ENCODE results near the gene TINCR.
"Not testable (repeated sequence)": the region's sequence is repeated elsewhere in the genome, so short reads cannot be mapped to it uniquely, and the experiment has no call there.

Gene TINCR

DNA sequence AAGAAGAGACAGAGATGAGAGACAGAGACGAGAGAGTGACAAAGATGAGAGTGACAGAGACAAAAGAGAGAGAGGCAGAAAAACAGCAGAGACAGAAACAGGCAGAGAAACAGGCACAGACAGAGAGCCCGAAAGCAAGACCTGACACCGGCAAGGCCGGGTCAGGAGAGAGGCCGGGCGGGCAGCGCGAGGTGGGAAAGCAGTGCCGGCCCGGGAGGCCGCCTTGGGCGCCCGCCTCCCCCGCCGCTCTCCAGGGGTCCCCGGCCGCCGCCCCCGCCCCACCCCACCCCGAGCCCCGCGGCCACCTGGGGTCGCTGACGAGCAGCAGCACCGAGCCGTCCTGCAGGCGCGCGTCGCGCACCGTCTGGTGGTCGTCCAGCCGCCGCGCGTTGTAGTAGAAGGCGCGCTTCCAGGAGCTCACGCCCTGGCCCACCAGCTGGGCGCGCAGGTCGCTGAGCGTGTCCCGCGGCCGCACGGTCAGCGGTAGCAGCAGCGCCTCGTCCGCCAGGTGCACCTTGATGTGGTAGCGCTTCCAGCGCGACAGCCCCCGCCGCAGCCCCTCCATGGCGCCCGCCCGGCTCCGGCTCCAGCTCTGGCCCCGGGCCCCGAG, at the start of gene TINCR:
TINCR (minus strand) TSS at position 594 of the 610 bp plus-strand sequence.
- DNase-seq: no peak

DNA sequence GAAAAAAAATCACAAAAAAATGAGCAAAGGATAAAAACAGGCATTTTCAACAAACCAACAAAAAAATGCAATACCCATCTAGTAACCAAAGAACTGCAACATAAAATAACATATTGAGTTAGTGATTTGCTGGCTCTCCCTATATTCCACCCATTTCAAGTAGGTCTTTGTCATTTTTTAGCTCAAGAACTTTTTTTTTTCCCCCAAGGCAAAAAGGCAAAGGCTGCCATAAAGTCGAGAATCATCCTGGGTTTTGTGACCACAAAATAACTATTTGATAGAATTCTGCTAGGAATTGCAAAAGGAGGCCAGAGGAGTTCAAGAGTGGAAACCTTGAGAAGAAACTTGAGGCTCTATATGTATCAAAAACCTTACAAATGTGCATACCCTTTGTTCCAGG, 49.3 kb upstream of the TINCR start:
- no peak for DNase-seq

DNA sequence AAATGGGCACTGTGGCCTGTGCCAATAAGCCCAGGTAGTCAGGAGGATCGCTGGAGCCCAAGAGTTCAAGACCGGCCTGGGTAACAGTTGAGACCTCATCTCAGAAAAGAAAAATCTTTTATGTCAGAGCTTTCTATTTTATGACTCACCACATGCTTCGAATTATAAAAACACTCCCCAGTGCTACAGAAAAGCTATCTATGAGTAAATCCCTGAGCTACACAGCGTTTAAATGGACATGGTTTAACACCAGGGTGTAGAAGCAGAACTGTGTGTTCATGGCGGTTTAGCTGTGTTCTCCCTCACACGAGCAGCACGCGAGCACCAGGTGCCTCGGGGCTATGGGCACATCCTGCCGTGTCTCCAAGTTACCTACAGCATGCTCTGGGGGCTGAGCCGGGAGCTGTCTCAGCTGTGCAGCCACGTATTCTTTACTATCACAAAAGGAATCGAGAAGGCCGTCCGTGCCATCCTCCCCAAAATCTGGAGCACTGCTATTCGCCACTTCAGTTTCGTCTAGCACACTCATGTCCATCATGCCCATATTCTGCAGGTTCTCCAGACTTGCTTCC, 48.1 kb upstream of the TINCR start:
- no peak for DNase-seq

DNA sequence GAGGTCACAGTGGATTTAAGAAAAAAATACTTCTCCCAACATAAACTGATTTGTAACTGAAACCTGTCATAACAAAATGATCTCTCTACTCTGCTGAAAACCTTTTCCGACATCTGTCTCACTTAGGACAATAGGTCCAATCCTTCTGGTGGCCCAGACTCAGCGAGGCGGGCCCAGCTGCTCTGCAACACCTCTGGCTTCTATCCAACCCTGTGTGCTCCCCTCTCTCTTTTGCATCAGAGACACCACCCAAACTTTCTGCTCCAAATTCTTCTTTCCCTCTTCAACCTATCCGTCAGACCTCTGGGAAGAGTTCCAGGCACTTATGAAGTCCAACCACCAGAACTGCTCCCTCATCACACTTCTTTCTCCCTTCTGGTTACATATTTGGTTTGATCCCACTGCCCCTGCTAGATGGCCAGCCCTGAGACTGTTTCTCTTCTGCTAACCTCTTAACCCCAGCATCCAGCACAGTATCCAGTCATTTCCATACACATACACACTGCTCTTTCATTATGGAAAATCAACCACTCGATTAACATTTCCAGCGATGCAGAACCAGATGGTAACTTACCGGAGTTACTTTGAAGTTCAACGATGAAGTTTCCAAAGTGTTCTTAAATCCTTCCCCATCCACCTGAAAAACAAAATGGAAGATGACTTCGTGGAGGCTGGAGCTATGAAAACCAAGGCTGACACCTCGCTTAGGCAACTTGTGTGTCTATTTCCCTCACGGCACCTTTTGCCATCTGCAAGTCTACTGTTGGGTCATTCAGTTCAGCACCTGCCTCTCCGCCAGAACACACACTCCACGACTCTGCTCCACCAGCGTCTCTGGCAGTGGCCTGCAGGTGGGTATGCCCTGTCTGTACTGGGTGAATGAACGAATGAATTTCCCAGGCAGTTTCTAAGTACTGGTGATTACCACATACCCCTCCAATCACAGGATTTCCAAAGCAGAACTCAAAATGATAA, 45.4 kb upstream of the TINCR start:
- DNase-seq: no peak

DNA sequence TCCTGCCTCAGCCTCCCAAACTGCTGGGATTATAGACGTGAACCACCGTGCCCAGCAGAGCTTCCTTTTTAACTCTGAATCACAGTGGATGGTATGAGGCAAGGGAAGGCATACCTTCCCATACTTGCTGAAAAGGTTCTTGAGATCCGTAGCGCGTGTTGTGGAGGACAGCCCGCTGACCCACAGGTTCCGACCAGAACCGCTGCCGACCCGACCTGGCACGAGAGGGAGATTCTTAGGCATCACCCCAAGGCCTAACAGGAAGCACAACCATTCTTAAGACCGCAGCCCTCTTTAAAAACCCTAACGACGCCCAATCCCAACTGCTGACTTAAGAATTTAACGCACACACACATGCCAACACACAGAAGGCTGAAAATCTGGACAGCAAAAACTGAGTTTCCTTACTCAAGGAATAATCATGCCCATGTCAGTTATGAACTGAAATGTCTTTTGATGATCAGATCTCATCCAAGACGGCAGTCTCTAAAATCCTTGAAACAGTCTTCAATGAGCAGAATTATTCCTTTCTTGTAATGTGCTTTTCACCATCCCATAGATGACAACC, 42.2 kb upstream of the TINCR start:
- no peak for DNase-seq

DNA sequence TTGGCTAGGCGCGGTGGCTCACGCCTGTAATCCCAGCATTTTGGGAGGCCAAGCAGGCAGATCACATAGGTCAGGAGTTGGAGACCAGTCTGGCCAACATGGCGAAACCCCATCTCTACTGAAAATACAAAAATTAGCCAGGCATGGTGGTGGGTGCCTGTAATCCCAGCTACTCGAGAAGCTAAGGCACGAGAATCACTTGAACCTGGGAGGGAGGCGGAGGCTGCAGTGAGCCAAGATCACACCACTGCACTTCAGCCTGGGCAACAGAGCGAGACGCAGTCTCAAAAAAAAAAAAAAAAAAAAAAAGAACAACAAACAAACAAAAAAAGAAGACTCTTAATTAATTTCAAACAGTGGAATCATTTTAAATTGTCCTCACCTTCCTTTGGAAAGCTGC, 41.0 kb upstream of the TINCR start:
- not testable (repeated sequence) for DNase-seq

DNA sequence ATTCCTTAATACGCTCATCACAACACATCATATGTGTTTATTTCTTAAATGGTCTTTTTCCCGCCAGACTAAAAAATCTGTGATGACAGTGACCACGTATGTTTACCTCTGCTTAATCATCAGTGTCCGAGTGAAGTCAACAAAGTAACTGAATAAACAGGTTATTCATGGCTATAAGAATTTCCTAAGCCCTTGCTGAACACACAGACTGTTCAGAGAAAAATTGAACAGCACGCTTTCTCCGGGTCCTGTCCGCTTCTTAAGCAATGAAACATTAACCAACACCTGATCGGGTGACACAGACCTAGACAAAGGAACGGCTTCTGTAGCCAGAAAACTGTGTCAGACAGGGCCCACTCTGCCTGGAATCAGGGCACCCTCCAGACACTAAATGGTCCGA, 40.5 kb upstream of the TINCR start:
- DNase-seq: no peak

DNA sequence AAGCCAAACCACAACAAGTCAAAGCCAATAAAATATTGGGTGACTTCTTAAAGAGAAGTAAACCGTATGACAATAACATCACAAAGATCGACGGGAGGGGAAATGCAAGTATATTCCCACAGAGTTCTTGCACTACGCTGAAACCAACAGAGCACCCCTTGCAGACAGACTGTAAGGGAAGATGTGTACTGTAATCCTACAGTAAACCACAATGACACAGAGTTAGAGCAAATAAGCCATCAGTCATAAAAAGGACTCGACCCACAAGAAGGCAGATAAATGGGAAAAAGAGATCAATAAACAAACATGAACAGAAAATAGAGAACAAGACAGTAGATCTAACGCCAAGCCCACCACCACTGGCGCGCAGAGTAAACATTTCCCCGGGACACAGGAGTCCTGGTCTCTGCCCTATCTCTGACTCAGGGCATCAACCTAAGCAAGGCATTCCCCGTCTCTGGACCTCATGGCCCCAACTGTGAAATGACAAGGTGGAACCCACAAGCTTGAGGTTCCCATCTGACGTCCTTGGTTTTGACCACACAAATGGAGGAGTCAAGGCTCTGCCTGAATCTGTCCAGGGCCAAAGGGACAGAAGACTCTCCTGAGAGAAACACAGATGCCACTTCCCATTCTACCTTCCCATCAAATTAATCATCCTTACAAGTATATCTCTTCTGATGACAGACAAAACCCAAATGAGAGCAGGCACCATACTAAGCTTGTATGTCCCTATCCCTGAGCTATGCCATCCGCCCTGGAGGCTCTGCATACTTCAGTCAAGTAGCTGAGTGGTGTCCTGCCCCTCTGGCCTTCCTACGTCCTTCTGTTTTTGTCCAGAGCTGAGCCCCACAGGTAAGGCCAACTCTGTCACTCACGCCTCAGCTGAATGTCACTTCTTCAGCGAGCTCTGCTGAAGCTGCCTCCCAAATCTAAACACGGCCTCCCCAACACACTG, 39.8 kb upstream of the TINCR start:
- DNase-seq: no peak

DNA sequence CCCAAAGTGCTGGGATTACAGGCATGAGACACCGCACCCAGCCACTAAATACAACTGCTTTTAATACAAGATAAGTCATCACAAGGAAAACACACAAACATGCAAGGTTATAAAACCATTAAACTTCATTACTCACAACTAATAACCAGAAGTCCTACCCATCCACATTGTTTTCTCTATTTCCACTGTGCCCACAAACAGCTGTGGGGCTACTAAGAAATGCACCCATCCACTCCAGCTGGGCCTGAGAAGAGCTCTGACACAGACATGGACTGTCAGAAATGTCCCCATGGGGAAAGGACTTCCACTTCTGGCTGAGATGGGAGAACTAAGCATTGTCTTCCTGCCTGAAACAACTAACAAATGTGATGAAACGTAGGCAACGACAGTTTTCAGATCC, 37.6 kb upstream of the TINCR start:
- DNase-seq: no peak

DNA sequence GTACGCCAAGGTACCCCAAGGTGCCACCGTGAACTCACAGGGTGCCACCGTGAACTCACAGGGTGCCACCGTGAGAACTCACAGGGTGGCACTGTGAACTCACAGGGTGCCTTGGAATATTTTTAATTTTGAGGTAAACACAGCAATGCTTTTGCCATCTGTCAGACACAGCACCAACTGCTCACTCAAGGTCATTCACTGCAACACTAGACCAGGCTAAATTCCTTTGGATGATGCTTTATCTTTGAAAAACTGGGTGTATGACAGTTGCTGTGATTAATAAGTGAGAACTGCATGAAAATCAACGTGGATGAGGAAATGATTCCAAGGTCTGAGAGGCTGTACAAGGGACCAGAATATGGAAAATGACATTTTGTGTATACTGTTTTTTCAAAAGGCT, 35.9 kb upstream of the TINCR start:
- DNase-seq: no peak

DNA sequence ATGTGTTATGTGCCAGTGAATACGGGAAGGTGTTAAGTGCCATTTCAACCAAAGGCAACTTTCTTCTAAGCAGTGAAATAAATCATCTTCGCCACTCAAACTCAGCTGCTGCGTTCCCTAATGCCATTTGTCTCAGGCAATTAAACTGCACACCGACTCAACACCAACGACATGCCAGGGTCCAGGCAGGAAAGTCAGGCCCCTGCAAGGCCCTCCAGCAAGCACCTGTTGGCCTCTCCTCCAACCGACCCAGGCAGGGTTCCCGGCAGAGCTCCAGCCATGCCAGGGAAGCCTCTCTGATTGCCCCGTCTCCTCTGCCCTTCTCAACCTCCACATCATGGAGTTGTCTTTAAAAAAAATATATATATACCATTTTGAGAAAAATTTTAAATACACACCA, 33.0 kb upstream of the TINCR start:
- no peak for DNase-seq

DNA sequence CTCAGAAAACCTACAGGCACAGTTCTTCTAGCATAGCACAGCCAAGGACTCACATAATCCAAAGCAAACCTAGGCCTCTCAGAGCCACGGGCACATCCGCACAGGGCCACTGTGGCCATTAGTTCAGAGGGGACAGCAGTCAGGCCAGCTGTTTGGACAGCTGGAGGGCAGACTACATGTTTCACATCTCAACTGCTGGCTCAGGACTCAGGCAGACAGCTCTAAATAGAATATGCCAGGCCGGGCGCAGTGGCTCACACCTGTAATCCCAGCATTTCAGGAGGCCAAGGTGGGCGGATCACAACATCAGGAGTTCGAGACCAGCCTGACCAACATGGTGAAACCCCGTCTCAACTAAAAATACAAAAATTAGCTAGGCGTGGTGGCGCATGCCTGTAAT, 28.0 kb upstream of the TINCR start:
- no peak for DNase-seq

DNA sequence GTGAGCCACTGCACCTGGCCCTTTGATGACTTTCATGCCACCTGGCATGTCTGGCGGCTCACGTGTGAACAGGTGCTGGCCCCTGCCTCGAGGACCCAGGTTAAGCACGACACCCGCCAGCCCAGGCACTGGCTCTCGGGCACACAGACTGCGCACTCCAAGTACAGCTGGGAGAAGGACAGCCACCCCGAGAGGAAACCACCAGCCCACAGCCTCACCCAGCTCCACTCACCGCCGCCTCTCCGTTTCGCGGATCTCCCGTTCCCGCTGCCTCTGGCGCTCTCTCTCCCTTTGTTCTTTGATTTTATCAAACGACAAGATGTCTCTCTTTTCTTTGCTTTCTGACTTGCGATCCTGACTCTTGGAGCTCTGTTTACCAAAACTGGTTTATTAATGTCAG, 27.4 kb upstream of the TINCR start:
- DNase-seq: no peak

DNA sequence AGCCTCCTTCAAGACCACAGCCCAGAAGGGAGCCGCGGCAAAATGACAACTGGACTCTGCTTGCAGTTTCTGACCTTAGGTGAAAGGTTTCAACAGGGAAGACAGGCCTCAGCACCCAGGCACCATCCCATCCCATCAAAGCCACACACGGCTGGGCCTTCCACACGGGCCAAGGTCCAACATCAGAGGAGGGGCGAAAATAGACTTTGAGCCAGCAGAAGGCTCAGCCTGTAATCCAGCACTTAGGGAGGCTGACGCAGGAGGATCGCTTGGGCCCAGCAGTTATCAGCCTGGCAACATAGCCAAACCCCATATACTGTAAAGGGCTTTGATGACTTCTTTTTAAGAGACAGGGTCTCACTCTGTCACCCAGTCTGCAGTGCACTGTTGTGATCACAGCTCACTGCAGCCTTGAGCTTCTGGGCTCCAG, 26.8 kb upstream of the TINCR start:
- DNase-seq: no peak

DNA sequence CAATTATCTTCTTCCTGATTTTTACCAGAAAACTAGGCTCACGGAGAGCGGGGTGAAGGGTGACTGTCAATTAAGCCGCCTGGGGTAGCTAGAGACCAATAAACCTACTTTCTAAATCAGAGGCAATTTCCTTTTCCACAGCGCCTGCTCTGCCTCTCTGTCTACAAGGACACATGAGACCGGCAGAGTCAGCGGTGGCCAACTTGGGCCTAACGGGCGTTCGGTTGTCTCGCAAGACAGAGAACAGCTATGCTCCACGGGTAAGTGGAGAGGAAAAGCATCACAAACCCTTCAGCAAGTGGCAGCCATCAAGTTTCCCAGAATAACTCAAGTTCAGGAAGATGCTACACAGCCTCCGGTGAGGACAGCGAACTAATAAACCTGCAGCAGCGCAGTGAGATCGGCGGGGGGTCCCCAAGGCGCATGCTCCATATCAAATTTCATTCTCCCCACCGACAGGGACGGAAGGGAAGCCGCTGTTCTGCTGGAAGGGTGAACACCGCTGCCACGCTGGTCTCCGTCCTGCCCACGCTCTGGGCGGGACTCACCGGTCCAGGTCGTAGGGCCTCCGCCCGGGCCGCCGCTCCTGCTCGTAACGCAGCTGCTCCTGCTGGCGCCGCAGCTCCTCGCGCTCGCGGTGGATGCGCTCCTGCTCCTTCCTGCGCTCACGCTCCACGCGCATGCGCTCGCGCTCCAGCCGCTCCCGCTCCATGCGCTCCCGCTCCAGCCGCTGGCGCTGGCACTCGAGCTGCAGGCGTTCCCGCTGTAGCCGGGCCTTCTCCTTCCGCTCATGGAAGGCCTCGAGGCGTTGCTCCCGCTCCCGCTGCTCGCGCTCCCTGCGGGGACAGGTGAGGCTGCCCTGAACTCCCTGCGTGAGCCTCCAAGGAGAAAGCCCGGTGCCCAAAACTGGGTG, 25.8 kb upstream of the TINCR start:
- no peak for DNase-seq

DNA sequence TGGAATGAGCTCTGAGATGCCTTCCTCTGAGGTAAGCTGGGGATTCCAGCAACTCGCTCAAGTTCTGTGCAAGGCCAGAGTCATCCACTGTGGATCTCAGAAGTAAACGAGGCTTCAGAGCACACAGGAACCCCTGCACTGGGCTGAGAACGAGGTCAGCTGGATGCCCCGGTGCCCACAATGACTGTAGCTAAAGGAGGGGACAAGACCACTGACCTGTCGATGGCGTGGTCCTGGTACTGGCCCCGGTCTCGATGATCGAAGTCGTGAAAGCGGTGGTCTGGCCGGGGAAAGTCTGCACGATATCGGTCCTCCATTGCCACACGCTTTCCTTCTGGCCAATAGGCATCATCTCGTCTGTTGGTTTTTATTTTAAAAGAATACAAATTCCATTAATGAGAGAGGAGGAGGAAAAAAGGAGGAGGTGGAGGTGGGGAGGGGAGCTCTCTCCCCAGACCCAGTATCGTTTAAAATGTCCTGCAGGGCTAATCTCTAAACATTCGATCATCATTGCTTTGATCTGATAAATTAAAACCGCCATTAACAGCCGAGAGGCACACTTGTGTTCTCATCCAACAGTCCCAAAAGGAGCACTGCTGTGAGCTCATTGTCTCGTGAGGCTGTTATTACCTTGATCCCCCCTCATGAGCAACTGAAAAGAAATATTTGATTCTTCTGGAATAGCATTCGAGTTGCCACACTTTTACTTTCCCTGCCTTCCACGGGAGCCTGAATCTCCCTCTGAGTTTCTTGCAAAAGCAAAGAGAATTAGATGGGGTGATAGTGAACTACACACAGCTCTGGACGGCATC, 25.0 kb upstream of the TINCR start:
- no peak for DNase-seq

DNA sequence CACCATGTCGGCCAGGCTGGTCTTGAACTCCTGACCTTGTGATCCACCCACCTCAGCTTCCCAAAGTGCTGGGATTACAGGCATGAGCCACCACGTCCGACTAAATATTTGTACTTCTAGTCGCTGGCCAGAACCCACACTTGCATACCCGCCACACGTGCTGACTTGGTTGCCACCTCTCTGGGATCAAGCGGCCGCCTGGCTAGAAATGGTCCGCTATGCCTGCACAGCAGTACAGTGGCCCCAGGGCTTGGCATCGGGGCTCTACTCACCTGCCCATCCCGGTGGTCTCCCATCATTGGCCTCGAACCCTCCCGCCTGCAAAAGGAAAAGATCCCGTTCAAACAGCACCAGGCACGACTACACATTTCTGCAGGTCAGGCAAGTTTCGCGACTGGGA, 23.7 kb upstream of the TINCR start:
- no peak for DNase-seq

DNA sequence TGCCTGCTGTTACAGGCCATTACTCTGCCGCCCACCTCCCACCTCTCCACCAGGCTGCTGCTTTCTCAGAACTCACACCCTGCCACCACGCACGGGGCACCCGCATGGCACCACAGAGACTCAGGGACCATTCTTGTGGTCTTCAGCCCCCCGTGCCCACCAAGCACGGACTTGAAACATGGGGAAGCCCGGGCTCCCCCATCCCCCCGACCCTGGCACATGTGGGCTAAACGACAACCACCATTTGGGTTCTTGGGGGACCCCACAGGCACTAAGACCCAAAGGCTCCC, 23.1 kb upstream of the TINCR start:
- DNase-seq: no peak

DNA sequence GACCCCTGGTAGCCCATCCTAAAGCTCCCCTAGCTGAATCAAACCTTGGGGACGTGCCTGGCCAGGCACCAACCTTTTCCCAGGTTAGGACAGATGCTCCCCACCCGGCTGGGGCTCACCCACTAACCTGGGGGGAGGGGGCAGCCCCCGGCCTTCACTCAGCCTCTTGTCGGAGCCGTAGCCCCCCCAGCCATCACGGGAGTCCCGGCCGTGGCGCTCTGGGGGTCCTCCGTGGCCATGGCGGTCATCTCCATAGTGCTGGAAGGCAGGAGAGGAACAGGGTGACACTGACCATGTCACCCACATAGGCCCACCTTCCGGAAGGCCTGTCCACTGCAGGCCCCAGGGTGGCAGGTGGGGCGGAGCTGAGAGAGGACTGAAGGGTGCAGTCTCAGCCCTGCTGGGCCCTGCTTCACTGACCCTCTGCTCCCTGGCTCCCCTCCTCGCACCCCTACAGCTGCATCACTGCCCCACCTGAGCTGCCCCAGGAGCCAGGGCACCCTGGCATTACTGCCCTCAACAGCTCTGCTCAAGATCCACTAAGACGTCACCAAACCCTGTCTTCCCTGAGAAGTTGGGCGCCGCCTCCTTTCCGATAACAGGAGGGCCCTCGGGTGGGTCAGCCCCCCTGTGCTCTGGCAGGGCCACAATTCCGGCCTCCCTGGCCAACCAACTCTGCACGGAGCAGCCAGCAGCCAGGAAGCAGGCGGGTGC, 22.6 kb upstream of the TINCR start:
- DNase-seq: no peak

Measured in T1000 (cell line).